ENCODE results near the gene CARD10. TPM values are rescaled to one million over a fixed set of nuclear protein-coding genes. Genes with fewer than 3 reads are reported as not detected.

The CARD10 gene
- total RNA-seq, 1 donor from 2014 or later: 2.0 TPM

GRCh38 chr22:37502342-37503182 lies 16.7 kb downstream of the CARD10 start:
- no peak for DNase-seq

- DNase-seq: no peak
Observed at GRCh38 chr22:37501610-37502341, 17.4 kb downstream of the CARD10 start.

DNA sequence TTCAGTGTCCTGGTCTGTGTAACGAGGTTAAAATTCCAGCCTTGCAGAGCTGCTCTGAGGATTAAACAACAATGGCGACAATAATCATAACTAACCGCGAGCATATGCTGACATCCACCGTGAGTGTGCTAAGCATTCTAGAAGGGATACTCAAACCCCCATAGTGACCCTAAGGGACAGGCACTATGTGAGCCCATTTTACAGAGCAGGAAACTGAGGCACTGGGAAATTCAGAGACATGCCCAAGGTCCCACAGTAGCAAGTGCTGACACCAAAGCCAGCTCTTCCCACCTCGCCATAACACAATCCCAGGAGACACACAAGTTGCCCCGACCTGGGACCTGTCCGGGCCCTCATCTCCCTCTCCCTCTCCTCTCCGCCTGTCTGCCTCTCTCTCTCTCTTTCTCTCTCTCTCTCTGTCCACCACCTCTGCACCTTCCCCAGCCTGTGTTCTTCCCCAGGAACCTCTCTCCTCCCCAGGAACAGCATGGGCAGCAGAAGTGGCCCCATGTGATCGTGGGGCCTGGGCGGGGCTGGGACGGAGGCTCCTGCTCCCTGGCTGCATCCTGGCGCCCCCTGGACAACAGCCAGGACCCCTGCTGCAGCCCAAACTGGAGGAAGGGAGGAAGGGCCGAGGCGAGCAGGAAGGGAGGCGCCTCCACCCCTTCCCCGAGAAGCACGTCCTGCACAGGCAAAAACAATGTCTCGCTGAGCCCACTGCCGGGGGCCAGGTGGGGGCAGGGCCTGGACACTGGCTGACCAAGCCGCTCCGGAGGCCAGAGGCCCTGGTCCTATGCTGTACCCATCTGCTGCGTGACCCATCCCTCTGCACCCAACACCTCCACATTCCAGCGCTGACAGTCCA lies 18.2 kb downstream of the CARD10 start:
- DNase-seq: no peak

DNA sequence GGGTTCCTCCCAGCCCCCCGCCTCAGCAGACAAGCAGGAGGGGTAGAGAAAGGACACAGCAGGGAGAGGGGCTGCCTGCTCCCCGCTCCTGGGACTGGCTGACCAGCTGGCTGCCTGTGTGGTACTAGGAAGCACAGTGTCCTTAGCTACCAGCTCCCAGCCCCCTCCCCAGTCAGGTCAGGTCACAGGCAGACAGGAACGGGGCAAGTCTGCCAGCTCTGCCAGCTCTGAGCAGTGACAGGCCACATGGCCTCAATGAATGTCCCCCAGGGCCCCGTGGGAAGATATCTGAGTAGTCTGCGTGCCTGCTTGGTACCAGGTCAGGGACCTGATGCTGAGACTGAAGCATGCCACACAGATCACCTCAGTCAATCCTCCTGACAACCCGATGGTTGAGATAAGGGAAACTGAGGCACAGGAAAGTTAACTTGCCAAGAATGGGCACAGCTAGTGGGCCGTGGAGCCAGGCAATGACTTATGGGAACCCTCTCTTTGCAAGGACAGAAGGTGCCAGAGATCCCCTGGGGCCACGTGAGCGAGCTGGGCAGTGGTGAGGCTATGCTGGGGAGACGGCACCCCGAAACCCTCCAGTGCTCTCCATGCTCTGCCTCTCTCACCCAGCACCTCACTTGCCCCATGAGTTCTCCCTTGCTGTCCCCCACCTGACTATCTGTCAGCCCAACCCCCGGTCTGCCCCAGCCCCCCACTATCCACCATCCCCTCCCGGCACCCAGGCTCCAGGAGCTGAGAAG lies 19.2 kb downstream of the CARD10 start:
- no peak for DNase-seq

DNA sequence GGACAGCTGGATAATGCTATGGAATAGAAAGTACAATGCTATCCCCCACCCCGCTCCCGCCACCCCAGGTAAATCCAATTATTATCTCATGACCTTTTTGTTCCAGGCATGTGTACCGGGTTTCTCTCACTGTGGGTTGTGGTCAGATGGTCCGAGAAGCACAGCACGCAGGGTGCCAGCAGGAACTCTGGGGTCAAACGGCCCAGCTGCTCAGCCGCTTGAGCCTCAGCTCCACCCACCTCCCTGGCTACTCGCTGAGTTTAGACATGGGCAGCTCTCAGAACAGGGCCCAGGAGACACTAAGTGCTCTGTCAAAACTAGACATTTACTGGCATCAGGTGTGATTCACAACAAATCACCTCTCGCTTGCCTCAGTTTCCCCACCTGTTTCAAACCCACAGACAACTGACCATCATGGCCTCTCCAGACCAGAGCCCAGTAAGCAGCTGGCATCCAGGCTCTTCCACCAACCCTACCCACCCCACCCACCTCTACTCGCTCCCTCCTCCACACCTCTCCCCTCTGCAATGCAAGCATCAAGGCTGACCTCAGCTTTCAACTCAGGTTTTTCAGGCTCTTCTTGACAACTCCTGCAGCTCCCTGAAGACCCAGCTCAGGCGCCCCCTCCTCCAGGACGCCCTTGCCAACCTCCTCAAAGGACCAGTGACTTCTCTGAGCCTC lies 20.0 kb downstream of the CARD10 start:
- DNase-seq: no peak

DNA sequence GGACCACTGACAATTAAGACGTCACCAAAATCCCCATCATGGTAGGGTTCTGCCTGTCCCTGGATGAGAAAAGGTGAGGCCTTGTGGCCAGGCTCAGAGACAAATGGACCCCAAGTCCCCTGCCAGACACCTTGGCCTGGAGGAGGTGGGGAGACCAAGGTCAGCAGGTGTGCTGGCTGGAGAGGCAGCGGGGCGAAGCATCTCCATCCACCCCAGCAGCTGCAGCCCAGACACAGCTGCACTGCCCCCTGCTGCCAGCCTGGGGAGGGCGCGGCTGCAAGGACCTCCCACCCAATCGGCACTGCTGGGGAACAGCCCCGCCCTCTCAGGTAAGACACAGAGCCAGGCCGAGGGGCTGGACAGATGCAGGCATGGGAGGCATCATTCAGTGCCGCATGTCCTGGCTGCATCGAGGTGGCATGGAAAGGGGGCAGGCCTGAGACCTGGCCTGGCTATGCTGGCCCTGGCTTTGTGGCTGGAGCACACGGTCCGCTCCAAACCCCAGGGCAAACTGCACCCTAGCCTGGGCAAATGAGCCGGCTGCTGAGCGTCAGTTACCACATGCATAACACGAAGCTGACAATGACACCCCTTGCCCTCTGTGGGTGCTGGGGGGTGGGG lies 20.8 kb downstream of the CARD10 start:
- no peak for DNase-seq

DNA sequence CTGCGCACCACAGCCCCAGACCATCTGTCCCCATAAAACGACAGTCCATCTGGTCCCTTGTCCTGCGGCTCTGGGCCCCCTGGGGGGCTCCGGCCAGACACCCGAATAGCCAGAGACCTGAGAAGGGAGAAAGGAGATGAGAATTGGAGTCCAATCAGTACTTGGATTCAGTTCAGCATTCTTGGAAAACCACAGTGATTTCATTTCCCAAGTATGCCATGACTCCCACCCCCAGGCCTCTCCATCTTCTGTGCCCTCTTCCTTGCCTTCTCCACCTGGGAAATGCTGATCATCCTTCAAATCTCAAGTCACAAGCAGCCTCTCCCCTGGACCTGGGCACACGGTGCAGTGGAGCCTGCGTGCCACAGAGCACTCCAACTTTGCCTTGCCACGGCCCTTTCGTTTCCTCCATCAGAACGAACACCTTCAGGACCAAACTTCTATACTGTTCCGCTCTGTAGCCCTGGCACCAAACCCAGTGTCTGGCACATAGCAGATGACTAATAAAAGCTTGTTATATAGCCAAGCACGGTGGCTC lies 22.1 kb downstream of the CARD10 start:
- no peak for DNase-seq

DNA sequence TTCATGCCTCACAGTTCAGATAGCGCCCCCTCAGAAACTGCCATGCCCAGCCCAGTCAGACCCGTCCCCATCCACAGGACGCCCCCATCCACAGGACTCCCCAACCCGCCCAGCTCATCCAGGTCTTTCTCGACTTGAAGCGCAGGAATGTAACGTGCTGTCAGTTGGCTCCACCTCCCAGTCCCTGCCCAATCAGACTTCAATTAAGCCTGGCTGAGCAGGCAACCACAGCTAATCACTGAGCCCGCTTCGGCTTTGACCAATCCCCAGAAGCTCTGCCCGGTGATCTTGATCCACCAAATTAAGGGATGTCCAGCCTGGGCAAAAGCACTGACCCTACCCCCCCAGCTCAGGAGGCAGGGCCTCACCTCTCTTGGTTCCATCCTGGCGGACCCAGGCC lies 22.6 kb downstream of the CARD10 start:
- DNase-seq: no peak

GRCh38 chr22:37493979-37494378 lies 25.2 kb downstream of the CARD10 start:
- DNase-seq: no peak

DNA sequence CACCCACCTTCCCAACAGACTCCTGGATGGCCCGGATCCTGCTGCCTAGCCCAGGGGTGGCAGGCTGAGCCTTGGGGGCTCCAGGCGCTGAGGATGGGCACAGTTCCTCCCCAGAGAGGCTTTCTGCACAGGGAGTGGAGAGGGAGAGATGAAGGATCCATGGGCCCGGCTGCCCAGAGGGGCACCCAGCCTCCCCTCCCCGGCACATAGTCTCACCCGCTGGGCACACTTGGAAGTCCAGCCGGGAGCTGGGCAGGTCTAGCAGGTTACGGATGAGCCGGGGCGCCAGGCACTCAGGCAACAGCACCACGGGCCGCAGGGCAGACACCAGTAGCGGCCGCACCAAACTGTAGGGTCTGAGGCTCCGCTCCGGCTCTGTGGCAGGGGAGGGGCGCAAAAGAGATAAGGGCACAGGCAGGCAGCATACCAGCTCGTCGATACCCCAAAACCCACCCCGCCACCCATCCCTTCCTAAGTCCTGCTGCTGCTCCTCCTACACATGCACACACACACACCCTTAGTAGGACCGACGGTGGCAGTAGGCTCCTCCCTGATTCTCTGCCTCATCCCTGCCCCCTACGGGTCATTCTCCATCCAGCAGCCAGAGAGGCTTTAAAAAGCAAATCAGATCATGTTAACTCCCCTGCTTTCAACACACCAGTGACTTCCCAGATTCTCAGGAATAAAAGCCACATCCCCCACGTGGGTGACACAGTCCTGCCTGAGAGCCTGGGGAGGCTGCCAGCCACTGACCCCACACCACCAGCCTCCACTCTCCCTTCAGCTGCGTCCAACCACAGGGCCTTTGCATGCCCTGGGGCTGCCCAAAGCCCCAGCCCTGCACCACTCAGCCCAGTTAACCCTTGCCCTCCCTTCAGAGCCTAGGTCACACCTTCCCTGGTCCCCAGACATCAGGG lies 26.5 kb downstream of the CARD10 start:
- no peak for DNase-seq

- DNase-seq: no peak
Observed at GRCh38 chr22:37491559-37492427, 27.4 kb downstream of the CARD10 start.

DNA sequence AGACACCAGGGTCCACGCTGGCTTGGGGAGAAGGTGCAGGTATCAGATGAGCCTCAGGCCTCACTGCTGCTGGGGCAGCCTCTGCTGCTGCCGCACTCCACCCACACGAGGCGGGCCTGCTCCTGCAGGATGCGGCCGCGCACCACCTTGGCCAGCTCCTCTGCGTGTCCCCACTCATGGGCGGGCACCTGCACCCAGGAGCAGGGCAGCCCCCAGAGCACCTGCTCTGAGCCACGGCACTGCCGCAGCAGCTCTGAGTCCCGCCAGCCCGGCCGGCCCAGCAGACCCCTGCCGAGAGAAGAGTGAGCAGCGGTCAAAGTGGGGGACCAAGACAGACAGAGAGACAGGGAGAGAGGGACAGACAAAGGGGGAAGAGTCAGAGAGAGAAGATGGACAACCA lies 28.1 kb downstream of the CARD10 start:
- no peak for DNase-seq

DNA sequence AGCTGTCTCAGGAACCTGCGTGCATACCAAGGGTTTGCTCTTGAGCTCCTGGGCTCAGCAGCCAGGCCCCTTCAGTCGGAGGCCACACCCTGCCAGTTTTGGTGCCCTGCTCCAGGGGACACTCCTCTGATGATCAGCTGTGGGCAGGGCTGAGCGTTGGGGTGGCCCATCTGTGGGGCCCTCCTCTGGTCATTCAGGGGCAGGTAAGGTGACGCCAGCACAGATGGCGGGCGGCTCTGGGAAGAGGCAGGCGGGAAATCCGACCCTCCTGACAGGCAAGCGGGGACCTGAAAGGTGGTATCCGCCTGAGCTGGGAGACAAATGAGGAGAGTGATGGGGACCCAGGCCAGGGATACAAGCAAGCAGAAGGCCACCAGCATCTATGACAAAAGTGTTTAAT lies 29.2 kb downstream of the CARD10 start:
- no peak for DNase-seq

DNA sequence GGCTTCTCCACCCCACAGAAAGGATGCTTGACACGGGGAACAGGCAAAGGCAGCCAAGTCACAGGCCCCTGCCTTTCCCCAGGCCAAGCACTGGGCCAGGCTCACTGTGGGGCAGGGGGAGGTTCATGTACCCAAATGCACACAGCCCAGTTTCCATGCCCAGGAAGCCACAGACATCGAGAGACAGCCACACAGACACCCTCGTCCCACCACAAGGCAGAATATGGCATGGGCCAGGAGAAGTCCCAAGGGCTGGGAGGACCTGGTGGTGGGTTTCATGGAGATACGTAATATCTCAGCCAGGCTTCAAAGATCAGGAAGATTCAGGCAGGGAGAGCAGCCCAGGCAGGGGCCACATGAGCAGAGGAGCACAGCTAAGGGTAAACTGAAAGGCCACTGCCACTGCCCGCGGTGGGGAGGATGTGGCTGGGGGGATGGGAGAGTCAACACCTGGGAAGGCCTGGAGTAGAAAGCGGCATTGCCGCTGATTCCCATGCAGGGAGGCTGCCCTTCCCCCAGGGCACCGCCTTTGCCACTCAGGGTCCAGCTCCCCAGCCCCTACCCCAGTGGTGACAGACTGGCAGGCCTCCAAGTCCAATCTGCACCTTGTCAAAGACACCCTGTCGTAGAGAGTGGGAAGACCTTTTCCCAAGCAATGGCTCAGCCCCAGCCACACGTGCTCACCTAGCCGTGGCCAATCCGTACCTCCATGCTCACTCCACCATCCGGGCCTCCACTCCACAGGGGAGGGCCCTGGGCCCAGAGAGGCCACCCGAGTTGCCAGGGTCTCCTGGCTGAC lies 30.7 kb downstream of the CARD10 start:
- DNase-seq: no peak

GRCh38 chr22:37487571-37487970 lies 31.6 kb downstream of the CARD10 start:
- no peak for DNase-seq

DNA sequence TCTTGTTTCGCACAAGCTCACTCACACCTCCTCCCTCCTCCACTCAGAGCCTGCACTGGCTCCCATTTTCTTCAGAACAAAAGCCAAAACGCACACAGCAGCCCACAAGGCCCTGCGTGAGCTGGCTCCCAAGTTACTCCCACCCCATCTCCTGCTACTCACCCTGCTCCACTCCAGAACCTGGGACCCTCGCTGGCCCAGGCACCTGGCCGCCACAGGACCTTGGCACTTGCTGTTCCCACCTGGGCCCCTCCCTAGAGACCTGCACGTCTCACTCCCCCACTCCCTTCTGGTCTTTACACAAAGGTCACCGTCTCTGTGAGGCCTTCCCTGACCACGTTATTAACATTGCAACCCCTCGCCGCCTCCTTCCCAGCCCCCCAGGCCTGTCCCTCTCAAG lies 32.1 kb downstream of the CARD10 start:
- no peak for DNase-seq

DNA sequence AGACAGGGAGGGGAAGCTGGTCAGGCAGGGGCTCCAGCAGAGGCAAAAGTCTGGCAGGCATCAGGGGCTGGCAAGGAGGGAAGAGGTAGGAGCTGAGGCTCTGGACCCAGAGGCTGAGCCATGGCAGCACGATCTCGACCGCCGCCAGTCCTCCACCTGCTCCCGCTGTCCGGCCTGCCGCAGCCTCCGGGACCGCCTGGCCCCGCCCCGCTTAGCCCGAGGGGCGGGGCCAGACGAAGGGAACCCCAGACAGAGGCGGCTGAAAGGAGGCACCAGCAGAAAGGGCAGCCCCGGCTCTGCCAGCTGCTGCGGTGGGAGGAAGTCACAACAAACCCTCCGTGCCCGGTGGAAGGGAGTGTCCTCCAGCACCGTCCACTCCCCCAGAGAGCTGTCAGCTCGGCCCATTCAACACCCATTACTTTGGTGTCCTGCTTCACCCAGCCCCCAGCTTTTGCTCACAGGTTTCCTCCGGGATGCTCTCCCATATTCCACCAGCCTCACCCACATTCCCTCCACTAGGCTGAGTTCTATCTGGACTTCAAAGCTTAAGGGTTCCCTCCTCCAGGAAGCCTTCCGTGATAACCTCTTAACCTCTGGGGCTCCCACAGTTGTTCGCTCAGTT lies 32.9 kb downstream of the CARD10 start, which contains the start of gene MFNG:
Gene MFNG (minus strand): TSS at position 161 of the 622 bp plus-strand sequence. CDS start 207 bp downstream, outside the sequence.
- no peak for DNase-seq

Data from occipital lobe (tissue), 2 donors.